ENCODE results near the gene SNAPC5.
A peak's percentile ranks its signal among the peaks of the same experiment; 100 is the strongest.

The SNAPC5 gene

DNA sequence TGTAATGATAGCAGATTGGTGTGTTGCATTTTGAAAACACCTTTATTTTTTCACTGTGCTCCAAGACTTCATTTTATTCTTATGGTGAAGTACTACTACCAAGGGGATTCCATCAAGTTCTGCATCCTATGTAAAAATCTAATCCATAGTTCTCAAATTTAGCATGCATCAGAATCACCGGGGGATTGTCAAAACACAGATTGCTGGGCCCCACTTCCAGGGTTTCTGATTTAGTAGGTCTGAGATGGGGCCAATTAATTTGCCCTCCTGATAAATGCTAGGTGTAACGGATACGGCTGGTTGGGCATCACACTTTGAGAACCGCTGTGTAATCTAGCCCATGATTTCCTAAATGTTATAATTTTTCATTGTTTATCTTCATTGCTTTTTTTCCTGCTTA lies 8.3 kb upstream of the SNAPC5 start:
- Histone ChIP-seq H2AFZ (ENCODE audit: low read length) (peak overlapping the region; percentile 98; the same call in 1 of the 2 replicates), H3K9me2 (replicated peaks; ENCODE audit: low read depth, low read length) (no peaks in the 10 kb centered on the region), H3K79me2 (ENCODE audit: insufficient read depth, low read length) (peaks cover 74% of the 10 kb centered on the region)

DNA sequence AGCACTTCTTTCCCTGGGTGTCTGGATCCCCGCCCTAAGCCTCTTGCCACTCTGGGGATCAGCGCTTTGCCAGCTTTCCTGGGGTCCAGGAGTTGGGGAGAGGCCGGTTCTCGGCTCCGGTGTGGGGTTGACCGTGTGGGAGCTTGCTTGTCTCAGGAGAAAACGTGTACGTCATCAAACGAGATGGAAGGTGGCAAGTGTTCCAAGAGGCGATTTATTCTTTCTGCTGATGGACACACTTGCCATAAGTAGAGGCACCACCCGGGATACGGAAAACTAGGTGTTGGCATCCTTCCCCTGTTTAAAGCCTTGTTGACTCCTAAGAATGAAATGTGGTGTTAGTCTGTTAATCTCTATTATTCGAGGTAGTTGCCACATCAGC lies 7.9 kb upstream of the SNAPC5 start:
- Histone ChIP-seq H3K9ac (ENCODE audit: low read depth, low read length, poor library complexity, severe bottlenecking) (peak overlapping the region; percentile 97), H3F3A (ENCODE audit: low read depth) (peaks cover 11% of the 10 kb centered on the region; the same call in 1 of the 2 replicates), H3K4me3 (ENCODE audit: low read length, poor library complexity, severe bottlenecking) (peak overlapping the region; percentile 99), H3K4me1 (ENCODE audit: insufficient read depth, low read length, poor library complexity, severe bottlenecking) (peaks cover 56% of the 10 kb centered on the region), H4K20me1 (ENCODE audit: insufficient read depth, low read length, poor library complexity, severe bottlenecking) (peaks cover 41% of the 10 kb centered on the region), H3K79me2 (ENCODE audit: insufficient read depth, low read length) (peaks cover 78% of the 10 kb centered on the region), H2AFZ (ENCODE audit: low read length) (peak overlapping the region; percentile 98), H3K9me3 (ENCODE audit: insufficient read depth, low read depth, low read length) (no peaks in the 10 kb centered on the region), H3K36me3 (ENCODE audit: insufficient read depth, low read length) (peaks cover 29% of the 10 kb centered on the region), H3K4me2 (ENCODE audit: low read depth, low read length, poor library complexity, severe bottlenecking) (peak overlapping the region; percentile 88), H3K9me2 (replicated peaks; ENCODE audit: low read depth, low read length) (no peaks in the 10 kb centered on the region), H3K27me3 (ENCODE audit: insufficient read depth, low read length, poor library complexity, severe bottlenecking) (peaks cover 7% of the 10 kb centered on the region)
- TF ChIP-seq, protein P1, sequence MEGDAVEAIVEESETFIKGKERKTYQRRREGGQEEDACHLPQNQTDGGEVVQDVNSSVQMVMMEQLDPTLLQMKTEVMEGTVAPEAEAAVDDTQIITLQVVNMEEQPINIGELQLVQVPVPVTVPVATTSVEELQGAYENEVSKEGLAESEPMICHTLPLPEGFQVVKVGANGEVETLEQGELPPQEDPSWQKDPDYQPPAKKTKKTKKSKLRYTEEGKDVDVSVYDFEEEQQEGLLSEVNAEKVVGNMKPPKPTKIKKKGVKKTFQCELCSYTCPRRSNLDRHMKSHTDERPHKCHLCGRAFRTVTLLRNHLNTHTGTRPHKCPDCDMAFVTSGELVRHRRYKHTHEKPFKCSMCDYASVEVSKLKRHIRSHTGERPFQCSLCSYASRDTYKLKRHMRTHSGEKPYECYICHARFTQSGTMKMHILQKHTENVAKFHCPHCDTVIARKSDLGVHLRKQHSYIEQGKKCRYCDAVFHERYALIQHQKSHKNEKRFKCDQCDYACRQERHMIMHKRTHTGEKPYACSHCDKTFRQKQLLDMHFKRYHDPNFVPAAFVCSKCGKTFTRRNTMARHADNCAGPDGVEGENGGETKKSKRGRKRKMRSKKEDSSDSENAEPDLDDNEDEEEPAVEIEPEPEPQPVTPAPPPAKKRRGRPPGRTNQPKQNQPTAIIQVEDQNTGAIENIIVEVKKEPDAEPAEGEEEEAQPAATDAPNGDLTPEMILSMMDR (conservative IDR thresholded peaks at IDR 0.05; ENCODE audit: low read length), result no peak
- no peak for TF ChIP-seq EZH2phosphoT487 (IDR thresholded peaks at IDR 0.05; ENCODE audit: borderline replicate concordance)

More for the DNA sequence above, 8.3 kb upstream of the SNAPC5 start:
- Histone ChIP-seq H3K4me1 (ENCODE audit: insufficient read depth, low read length, poor library complexity, severe bottlenecking) (peaks cover 54% of the 10 kb centered on the region), H3K4me3 (ENCODE audit: low read length, poor library complexity, severe bottlenecking) (peak overlapping the region; percentile 99), H3K36me3 (ENCODE audit: insufficient read depth, low read length) (peaks cover 25% of the 10 kb centered on the region), H4K20me1 (ENCODE audit: insufficient read depth, low read length, poor library complexity, severe bottlenecking) (peaks cover 37% of the 10 kb centered on the region), H3K9ac (ENCODE audit: low read depth, low read length, poor library complexity, severe bottlenecking) (peak overlapping the region; percentile 97), H3K4me2 (ENCODE audit: low read depth, low read length, poor library complexity, severe bottlenecking) (peak overlapping the region; percentile 88), H3F3A (ENCODE audit: low read depth) (peaks cover 10% of the 10 kb centered on the region; the same call in 1 of the 2 replicates), H3K27me3 (ENCODE audit: insufficient read depth, low read length, poor library complexity, severe bottlenecking) (peaks cover 7% of the 10 kb centered on the region), H3K9me3 (ENCODE audit: insufficient read depth, low read depth, low read length) (no peaks in the 10 kb centered on the region)
- no peak for TF ChIP-seq EZH2phosphoT487 (IDR thresholded peaks at IDR 0.05; ENCODE audit: borderline replicate concordance)
- TF ChIP-seq, protein P1 (conservative IDR thresholded peaks at IDR 0.05; ENCODE audit: low read length), result no peak

DNA sequence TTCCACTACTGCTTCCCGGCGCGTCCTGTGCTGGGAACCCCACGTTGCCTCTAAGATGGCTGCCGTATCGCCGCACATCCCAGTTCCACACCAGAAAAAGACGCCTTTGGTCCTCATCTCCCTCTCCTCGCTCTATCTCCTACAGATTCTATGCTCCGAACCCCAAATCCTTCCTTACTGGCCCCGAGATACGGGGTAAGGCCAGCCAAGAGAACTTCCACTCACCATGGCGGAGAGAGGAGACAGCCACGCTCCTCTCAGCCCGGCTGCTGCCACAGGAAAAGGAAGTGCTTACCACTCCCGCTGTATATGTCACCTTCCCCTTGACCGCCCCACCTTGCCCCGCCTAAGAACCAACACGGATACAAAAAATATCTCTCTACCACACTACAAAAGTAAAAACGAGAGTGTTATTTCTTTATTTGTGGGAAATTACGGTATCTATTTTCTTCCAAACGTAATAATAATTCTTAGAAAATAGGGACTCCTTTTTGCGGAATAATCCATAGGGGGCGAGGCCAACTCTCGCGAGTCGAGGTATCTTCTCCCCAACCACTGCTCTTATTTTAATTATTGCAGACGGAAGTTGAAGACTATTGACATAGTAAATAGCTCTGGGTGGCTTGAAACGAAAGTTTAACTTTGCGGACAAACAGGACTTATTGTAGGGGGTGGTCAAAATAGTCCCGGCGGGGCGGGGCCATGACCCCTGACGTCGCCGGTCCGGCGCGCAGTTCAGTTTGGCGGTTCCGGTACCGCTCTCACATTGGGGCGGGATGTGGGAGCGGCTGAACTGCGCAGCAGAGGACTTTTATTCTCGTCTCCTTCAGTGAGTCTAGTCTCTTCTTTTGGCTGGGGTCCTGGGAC lies 7.2 kb upstream of the SNAPC5 start, which contains the start of the genes RPL4 and ZWILCH:
RPL4 (minus strand) TSS at position 293 of the 867 bp plus-strand sequence; CDS start at position 228, 65 bp downstream.
ZWILCH (plus strand) TSS at position 764 of the 867 bp plus-strand sequence; CDS start at position 777, 13 bp downstream.
- Histone ChIP-seq H3K9me3 (ENCODE audit: insufficient read depth, low read depth, low read length) (no peaks in the 10 kb centered on the region), H3K9ac (ENCODE audit: low read depth, low read length, poor library complexity, severe bottlenecking) (peak within 1 kb of the TSS; percentile 97), H3K79me2 (ENCODE audit: insufficient read depth, low read length) (peaks cover 84% of the 10 kb centered on the region), H3K9me2 (replicated peaks; ENCODE audit: low read depth, low read length) (no peaks in the 10 kb centered on the region), H3K4me1 (ENCODE audit: insufficient read depth, low read length, poor library complexity, severe bottlenecking) (peaks cover 56% of the 10 kb centered on the region), H3F3A (ENCODE audit: low read depth) (peaks cover 11% of the 10 kb centered on the region; the same call in 1 of the 2 replicates), H3K27me3 (ENCODE audit: insufficient read depth, low read length, poor library complexity, severe bottlenecking) (peaks cover 7% of the 10 kb centered on the region), H4K20me1 (ENCODE audit: insufficient read depth, low read length, poor library complexity, severe bottlenecking) (peaks cover 48% of the 10 kb centered on the region), H3K4me3 (ENCODE audit: low read length, poor library complexity, severe bottlenecking) (peak within 1 kb of the TSS; percentile 99), H2AFZ (ENCODE audit: low read length) (peak within 1 kb of the TSS; percentile 98), H3K4me2 (ENCODE audit: low read depth, low read length, poor library complexity, severe bottlenecking) (peak within 1 kb of the TSS; percentile 88), H3K36me3 (ENCODE audit: insufficient read depth, low read length) (peaks cover 35% of the 10 kb centered on the region)
- TF ChIP-seq, protein P1 (conservative IDR thresholded peaks at IDR 0.05; ENCODE audit: low read length), result no peak
- TF ChIP-seq EZH2phosphoT487 (IDR thresholded peaks at IDR 0.05; ENCODE audit: borderline replicate concordance), result no peak
